GM21528 (cell line): Measurements from ENCODE around the gene DYRK3.
A peak's percentile ranks its signal among the peaks of the same experiment; 100 is the strongest.

Experiments
- ATAC-seq: cut with Tn5 transposase; IDR thresholded peaks from one replicate; pipeline ENCODE4 v1.9.1; 2021; ENCODE audit warnings: mild to moderate bottlenecking, moderate library complexity; ENCODE audit not compliant: unreplicated experiment, low FRiP score

The DYRK3 gene

GRCh38 chr1:206679738-206680211 is 44.4 kb downstream of the DYRK3 start:
- peak; percentile 74 for ATAC-seq

- ATAC-seq, result peak; percentile 0
These were observed 44.9 kb downstream of the DYRK3 start for GRCh38 chr1:206680279-206680678.

- ATAC-seq, result no peak
These were observed 46.0 kb downstream of the DYRK3 start for GRCh38 chr1:206681359-206681758.

GRCh38 chr1:206682111-206682510 is 46.8 kb downstream of the DYRK3 start:
- no peak for ATAC-seq

GRCh38 chr1:206683313-206683712 is 48.0 kb downstream of the DYRK3 start:
- ATAC-seq, result no peak

- ATAC-seq, result no peak
These were observed 48.7 kb downstream of the DYRK3 start for GRCh38 chr1:206684003-206684402.

GRCh38 chr1:206684478-206685333 is 49.4 kb downstream of the DYRK3 start, which contains the start of gene MAPKAPK2:
Gene MAPKAPK2 (plus strand): TSS chr1:206684905. CDS start chr1:206685230, 325 bp downstream.
- ATAC-seq, result no peak

- ATAC-seq, result no peak
These were observed 50.0 kb downstream of the DYRK3 start for GRCh38 chr1:206685334-206685768.

GRCh38 chr1:206685769-206686477 is 50.6 kb downstream of the DYRK3 start:
- no peak for ATAC-seq

- no peak for ATAC-seq
These were observed 51.3 kb downstream of the DYRK3 start for GRCh38 chr1:206686478-206687249.

- ATAC-seq, result no peak
These were observed 52.0 kb downstream of the DYRK3 start for GRCh38 chr1:206687251-206687914.

- no peak for ATAC-seq
These were observed 52.6 kb downstream of the DYRK3 start for GRCh38 chr1:206687915-206688442.

- no peak for ATAC-seq
These were observed 55.2 kb downstream of the DYRK3 start for GRCh38 chr1:206690516-206690915.

GRCh38 chr1:206691604-206692003 is 56.3 kb downstream of the DYRK3 start:
- no peak for ATAC-seq

GRCh38 chr1:206693029-206693428 is 57.7 kb downstream of the DYRK3 start:
- no peak for ATAC-seq

GRCh38 chr1:206693592-206693991 is 58.3 kb downstream of the DYRK3 start:
- ATAC-seq, result no peak

GRCh38 chr1:206694171-206695124 is 59.1 kb downstream of the DYRK3 start:
- no peak for ATAC-seq

GRCh38 chr1:206695733-206696132 is 60.4 kb downstream of the DYRK3 start:
- no peak for ATAC-seq
